ENCODE measurements around the gene TRABD2B.

Gene TRABD2B

DNA sequence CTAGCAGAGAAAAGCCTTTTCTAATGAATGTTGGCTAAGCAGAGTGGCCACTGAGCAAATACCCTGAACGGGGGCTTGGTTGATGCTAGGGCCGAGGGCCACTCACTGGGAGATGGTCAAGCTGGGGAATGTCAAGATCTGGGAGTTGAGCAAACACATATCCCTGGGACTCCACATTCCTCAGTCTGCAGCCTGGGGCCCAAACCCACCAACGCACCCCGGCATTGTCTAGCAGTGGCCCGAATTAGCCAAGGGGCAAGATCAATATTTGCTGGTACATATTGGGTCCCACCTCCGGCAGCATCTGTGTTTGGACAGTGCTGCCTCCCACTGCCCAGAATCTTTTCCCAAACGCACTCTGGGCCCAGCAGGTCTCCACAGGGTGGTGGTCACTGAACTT lies 144.1 kb downstream of the TRABD2B start:
- Histone ChIP-seq H3K4me3 (ENCODE audit: low read length) (no peak overlapping the region), H3K27ac (ENCODE audit: low read depth, low read length) (no peak overlapping the region)

DNA sequence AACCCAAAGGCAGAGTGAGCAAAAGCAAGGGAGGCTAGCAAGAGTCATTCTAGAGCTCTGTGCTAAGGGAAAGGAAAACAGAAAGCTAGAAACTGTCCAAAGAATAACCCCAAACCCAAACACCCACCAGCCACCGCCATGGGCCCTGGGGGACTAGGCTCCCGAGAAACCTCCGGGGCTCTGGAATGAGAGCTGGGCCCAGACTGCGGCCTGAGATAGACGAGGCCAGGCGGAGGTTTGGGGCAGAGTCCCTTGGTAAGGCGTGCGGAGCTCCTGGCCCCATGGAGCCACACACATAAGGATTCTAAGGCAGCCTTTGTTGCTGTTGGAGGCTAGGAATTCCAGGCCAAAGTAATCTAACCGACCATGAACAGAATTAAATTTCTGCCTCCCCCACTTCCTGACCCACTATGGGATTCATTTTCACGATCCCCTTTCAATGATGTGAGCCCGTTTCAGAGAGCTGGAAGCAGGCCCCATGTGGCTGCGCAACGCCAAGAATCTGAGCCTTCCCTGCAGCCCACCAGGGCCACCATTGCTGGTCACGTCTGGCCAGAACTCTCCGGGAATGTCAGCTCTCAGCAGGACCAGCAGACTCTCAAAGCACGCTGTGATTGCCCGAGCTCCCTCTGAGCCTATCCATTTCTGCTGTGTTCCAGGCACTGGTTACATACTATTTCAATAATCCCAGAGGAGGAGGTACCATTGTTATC lies 145.0 kb downstream of the TRABD2B start:
- no peak overlapping the region for H3K4me3 ChIP-seq (ENCODE audit: low read length)
- no peaks in the 10 kb centered on the region for H3K36me3 ChIP-seq (ENCODE audit: insufficient read depth, low read length)
- H3K9ac ChIP-seq (ENCODE audit: low read depth, low read length) = no peak overlapping the region
- no peaks in the 10 kb centered on the region for H3K27me3 ChIP-seq (ENCODE audit: insufficient read depth, low read length)
- H3K9me3 ChIP-seq (ENCODE audit: insufficient read depth, low read depth, low read length) = no peaks in the 10 kb centered on the region
- peaks cover 8% of the 10 kb centered on the region; the same call in 1 of the 2 replicates for H3K4me1 ChIP-seq (ENCODE audit: insufficient read depth, low read length)
- 93% methylated on average over 17 of the region's 17 CpGs for WGBS
- no peak overlapping the region for H3K27ac ChIP-seq (ENCODE audit: low read depth, low read length)

More for the DNA sequence above, 144.1 kb downstream of the TRABD2B start:
- no peaks in the 10 kb centered on the region for H3K36me3 ChIP-seq (ENCODE audit: insufficient read depth, low read length)
- H3K9ac ChIP-seq (ENCODE audit: low read depth, low read length) = no peak overlapping the region
- H3K4me1 ChIP-seq (ENCODE audit: insufficient read depth, low read length) = peaks cover 8% of the 10 kb centered on the region; the same call in 1 of the 2 replicates
- H3K27me3 ChIP-seq (ENCODE audit: insufficient read depth, low read length) = no peaks in the 10 kb centered on the region
- H3K9me3 ChIP-seq (ENCODE audit: insufficient read depth, low read depth, low read length) = no peaks in the 10 kb centered on the region
- WGBS = 90% methylated on average over 7 of the region's 7 CpGs

DNA sequence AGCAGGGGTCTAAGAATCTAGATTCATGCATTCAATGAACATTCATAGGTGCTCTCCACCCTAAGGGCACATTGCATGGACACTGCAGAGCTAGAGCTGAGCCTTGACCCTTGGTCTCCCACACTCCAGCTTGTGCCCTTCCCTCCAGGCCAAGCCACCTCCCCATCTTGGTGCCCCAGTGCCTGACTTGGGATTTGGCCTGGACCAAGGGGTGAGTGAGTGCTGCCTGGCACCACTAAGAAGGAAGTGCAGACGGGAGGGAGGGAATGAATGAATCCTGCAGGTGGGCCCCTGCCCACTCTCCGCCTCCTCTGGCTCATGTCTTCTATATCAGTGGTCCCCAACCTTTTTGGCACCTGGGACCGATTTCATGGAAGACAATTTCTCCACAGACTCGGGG lies 146.7 kb downstream of the TRABD2B start:
- H3K9me3 ChIP-seq (ENCODE audit: insufficient read depth, low read depth, low read length) = no peaks in the 10 kb centered on the region
- H3K27me3 ChIP-seq (ENCODE audit: insufficient read depth, low read length) = no peaks in the 10 kb centered on the region
- H3K4me1 ChIP-seq (ENCODE audit: insufficient read depth, low read length) = peaks cover 8% of the 10 kb centered on the region; the same call in 1 of the 2 replicates
- H3K9ac ChIP-seq (ENCODE audit: low read depth, low read length) = no peak overlapping the region
- no peak overlapping the region for H3K4me3 ChIP-seq (ENCODE audit: low read length)
- WGBS = 92% methylated on average over 4 of the region's 4 CpGs
- H3K36me3 ChIP-seq (ENCODE audit: insufficient read depth, low read length) = no peaks in the 10 kb centered on the region
- H3K27ac ChIP-seq (ENCODE audit: low read depth, low read length) = no peak overlapping the region

DNA sequence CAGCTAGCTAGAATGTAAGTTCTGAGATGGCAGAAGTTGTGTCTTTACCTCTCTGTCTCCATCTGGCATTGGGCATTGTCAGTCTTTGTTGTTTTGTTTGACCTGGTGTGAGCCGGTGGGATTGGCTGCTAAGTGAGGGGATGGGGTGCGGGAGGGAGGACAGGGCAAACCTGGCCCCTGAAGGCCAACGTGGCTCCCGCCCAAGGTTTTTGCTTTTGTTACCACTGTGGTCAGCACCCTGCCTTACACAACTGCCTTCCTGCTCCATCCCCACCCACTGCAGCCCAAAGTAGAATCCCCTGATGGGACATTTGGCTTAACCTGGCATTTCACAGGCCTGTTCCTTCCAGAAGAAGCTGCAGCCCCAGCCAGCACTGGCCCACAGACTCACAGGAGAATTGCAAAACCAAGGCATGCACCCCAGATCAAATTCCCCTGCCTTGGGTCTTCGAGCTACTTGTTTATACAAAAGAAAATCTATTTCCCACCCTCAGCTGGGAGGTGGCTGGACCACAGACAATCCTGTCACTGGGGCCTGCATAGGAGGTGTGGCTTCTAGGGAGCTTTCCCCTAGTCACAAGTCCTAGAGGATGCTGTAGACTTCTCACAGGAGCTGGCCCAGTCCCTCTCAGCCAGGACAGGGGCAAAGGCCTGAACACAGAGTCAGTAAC lies 147.5 kb downstream of the TRABD2B start:
- H3K36me3 ChIP-seq (ENCODE audit: insufficient read depth, low read length) = no peaks in the 10 kb centered on the region
- 84% methylated on average over 5 of the region's 5 CpGs for WGBS
- H3K9ac ChIP-seq (ENCODE audit: low read depth, low read length) = no peak overlapping the region
- no peaks in the 10 kb centered on the region for H3K27me3 ChIP-seq (ENCODE audit: insufficient read depth, low read length)
- no peak overlapping the region for H3K27ac ChIP-seq (ENCODE audit: low read depth, low read length)
- no peaks in the 10 kb centered on the region for H3K9me3 ChIP-seq (ENCODE audit: insufficient read depth, low read depth, low read length)
- H3K4me3 ChIP-seq (ENCODE audit: low read length) = no peak overlapping the region
- peaks cover 5% of the 10 kb centered on the region; the same call in 1 of the 2 replicates for H3K4me1 ChIP-seq (ENCODE audit: insufficient read depth, low read length)

DNA sequence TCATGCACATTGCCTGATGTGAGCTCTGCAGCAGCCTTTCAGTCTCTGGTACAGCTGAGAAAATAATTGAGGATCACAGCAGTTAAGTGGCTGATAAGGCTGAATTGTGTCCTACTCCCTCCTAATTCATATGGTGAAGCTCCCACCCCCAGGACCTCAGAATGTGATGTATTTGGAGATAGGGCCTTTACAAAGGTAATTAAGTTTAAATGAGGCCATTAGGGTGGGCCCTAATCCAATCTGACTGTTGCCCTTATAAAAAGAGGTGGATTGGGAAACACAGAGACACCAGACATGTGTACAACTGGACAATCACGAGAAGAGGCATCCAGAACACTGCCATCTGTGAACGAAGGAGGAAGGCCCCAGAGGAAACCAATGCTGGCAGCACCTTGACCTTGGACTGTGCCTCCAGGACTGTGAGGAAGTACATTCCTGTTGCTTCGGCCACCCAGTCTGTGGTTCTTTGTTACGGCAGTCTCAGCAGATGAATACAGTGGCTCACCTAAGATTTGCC lies 148.1 kb downstream of the TRABD2B start:
- no peaks in the 10 kb centered on the region for H3K36me3 ChIP-seq (ENCODE audit: insufficient read depth, low read length)
- H3K4me1 ChIP-seq (ENCODE audit: insufficient read depth, low read length) = no peaks in the 10 kb centered on the region
- H3K9ac ChIP-seq (ENCODE audit: low read depth, low read length) = no peak overlapping the region
- WGBS = 88% methylated on average over 4 of the region's 4 CpGs
- H3K4me3 ChIP-seq (ENCODE audit: low read length) = no peak overlapping the region
- H3K27ac ChIP-seq (ENCODE audit: low read depth, low read length) = no peak overlapping the region
- H3K27me3 ChIP-seq (ENCODE audit: insufficient read depth, low read length) = no peaks in the 10 kb centered on the region
- no peaks in the 10 kb centered on the region for H3K9me3 ChIP-seq (ENCODE audit: insufficient read depth, low read depth, low read length)

DNA sequence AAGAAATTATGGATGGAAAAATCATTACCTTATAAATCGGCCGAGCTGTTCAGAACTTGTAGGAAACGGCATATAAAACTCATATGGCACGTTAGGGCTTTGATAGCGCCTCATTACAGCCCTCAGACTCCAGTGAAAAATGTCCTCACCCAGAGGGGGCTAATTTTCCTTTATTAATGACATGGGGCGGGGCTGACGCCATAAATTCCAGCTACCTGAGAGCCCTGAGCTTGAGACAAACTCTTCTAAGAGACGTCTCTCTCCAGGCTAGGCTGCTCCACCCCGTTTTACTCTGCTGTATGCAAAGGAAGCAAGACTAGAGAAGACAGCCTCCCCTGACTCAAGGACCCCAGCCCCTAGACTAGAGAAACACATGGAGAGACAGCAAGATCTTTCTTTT lies 149.4 kb downstream of the TRABD2B start:
- H3K27ac ChIP-seq (ENCODE audit: low read depth, low read length) = no peak overlapping the region

DNA sequence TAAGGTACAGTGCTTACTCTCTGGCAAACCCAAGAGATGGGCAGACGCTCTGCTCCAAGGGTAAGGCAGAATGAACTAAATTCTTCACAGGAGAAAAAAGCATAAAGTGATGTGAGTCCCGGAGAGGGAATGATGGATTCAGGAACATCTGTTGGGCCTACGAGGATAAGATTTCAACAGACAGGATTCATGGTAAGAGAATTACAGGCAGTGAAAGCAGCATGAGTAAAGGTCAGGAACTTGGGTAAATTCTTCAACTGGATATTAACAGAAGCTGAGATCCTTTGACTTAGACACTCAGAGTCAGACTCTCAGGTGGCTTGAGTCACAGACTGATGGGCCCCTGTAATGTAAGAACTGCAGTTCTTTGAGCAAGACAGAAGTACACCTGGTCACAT lies 152.6 kb downstream of the TRABD2B start:
- H3K27me3 ChIP-seq (ENCODE audit: insufficient read depth, low read length) = no peaks in the 10 kb centered on the region
- 95% methylated on average over 3 of the region's 3 CpGs for WGBS

More for the DNA sequence above, 149.4 kb downstream of the TRABD2B start:
- no peaks in the 10 kb centered on the region for H3K9me3 ChIP-seq (ENCODE audit: insufficient read depth, low read depth, low read length)
- no peak overlapping the region for H3K9ac ChIP-seq (ENCODE audit: low read depth, low read length)
- no peaks in the 10 kb centered on the region for H3K27me3 ChIP-seq (ENCODE audit: insufficient read depth, low read length)
- no peaks in the 10 kb centered on the region for H3K36me3 ChIP-seq (ENCODE audit: insufficient read depth, low read length)
- no peak overlapping the region for H3K4me3 ChIP-seq (ENCODE audit: low read length)
- 92% methylated on average over 9 of the region's 9 CpGs for WGBS
- peaks cover 2% of the 10 kb centered on the region; the same call in 1 of the 2 replicates for H3K4me1 ChIP-seq (ENCODE audit: insufficient read depth, low read length)

DNA sequence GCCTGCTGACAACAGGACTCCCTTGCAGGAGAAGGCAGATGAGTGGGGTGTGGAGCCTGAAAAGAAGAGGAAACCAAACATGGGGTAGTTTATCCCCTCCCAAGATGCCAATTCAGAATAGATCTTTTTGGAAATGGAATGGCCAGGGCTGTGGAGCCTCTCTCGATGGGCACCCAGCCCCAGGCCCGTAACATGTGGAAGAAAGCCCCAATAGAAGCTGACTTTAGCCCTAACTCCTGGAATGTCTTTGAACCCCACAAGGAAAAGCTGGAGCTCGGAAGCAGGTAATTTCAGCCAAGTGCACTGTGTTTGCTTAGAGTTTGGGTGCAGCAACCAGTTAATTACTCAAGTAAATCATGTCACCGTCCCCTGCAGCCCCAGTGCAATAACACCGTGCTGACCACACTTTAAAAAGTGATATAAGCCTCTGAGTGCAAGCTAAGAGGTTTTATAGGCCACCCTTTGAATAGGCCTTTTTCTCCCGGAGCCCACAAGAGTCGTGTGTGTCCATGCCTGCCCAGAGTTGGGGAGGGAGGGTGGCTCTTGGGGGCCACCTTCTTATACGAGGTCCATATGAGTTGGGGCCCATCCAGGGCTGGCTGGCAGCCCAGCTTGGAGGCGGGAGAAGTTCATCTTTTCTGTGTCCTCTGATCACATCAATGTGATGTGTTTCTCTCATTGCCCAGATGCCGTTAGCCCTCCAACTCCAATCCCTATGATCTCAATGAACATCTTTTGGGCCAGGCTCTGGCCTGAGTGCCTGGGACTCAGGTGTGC lies 153.2 kb downstream of the TRABD2B start:
- Histone ChIP-seq H3K9me3 (ENCODE audit: insufficient read depth, low read depth, low read length) (no peaks in the 10 kb centered on the region), H3K36me3 (ENCODE audit: insufficient read depth, low read length) (no peaks in the 10 kb centered on the region), H3K4me3 (ENCODE audit: low read length) (no peak overlapping the region), H3K9ac (ENCODE audit: low read depth, low read length) (no peak overlapping the region), H3K27me3 (ENCODE audit: insufficient read depth, low read length) (no peaks in the 10 kb centered on the region), H3K27ac (ENCODE audit: low read depth, low read length) (no peak overlapping the region), H3K4me1 (ENCODE audit: insufficient read depth, low read length) (peaks cover 16% of the 10 kb centered on the region)
- WGBS = 94% methylated on average over 10 of the region's 10 CpGs

More for the DNA sequence above, 152.6 kb downstream of the TRABD2B start:
- H3K4me3 ChIP-seq (ENCODE audit: low read length) = no peak overlapping the region
- H3K27ac ChIP-seq (ENCODE audit: low read depth, low read length) = no peak overlapping the region
- no peak overlapping the region for H3K9ac ChIP-seq (ENCODE audit: low read depth, low read length)
- H3K4me1 ChIP-seq (ENCODE audit: insufficient read depth, low read length) = peaks cover 16% of the 10 kb centered on the region
- no peaks in the 10 kb centered on the region for H3K9me3 ChIP-seq (ENCODE audit: insufficient read depth, low read depth, low read length)
- H3K36me3 ChIP-seq (ENCODE audit: insufficient read depth, low read length) = no peaks in the 10 kb centered on the region

DNA sequence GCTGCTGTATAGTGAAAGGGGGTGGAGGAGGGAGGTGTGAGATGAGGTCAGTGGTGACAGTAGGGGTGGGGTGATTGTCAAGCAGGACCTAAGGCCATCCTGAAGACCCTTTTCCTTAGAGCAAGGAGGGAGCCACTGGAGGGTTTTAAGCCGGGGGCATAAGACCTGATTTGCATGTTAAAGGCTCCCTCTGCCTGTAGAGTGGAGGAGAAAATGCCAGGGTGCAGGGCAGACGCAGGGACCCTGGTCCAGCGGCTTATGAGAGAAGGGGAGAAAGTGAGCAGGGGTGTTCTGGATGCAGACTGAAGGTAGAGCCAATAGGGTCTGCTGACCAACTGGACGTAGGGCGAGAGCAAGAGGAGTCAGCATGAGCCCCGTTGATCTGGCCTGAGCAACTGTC lies 154.1 kb downstream of the TRABD2B start:
- Histone ChIP-seq H3K9me3 (ENCODE audit: insufficient read depth, low read depth, low read length) (no peaks in the 10 kb centered on the region), H3K27me3 (ENCODE audit: insufficient read depth, low read length) (no peaks in the 10 kb centered on the region), H3K27ac (ENCODE audit: low read depth, low read length) (no peak overlapping the region), H3K4me3 (ENCODE audit: low read length) (no peak overlapping the region), H3K4me1 (ENCODE audit: insufficient read depth, low read length) (peaks cover 16% of the 10 kb centered on the region), H3K36me3 (ENCODE audit: insufficient read depth, low read length) (no peaks in the 10 kb centered on the region), H3K9ac (ENCODE audit: low read depth, low read length) (no peak overlapping the region)
- WGBS = 49% methylated on average over 6 of the region's 6 CpGs

DNA sequence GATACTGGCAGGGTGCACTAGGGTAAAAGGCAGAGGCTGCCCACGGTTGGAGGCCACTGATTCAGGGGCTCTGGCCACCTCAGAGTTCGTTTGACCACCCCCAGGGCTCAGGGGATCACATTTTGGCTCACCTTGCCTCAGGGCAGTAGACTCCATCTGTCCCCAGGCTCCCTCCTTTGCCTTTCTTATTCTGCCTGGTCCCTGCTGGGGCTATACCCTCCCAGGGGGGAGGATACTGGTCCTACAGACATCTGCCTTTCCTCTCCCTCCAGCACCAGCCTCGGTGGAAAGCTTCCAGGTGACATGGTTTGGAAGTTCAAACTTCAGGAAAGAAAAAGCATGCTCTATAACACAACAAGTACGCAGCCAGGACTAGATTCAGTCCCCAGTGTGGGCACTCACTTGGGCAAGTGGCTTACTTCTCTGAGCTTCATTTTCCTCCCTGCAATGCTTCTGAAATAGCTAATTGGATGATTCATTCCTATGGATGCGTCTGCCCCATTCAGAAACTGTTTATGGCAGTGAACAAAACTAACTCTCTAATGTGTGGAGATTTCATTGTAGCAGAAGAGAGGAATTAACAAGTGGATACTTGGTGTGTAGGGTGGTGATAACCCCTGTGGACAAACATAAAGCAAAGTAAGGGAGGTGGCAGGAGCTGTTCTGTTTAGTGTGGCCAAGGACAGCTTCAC lies 154.8 kb downstream of the TRABD2B start:
- Histone ChIP-seq H3K27me3 (ENCODE audit: insufficient read depth, low read length) (no peaks in the 10 kb centered on the region), H3K36me3 (ENCODE audit: insufficient read depth, low read length) (no peaks in the 10 kb centered on the region), H3K9me3 (ENCODE audit: insufficient read depth, low read depth, low read length) (no peaks in the 10 kb centered on the region), H3K4me1 (ENCODE audit: insufficient read depth, low read length) (peaks cover 16% of the 10 kb centered on the region), H3K27ac (ENCODE audit: low read depth, low read length) (no peak overlapping the region), H3K9ac (ENCODE audit: low read depth, low read length) (no peak overlapping the region), H3K4me3 (ENCODE audit: low read length) (no peak overlapping the region)
- WGBS = 48% methylated on average over 5 of the region's 5 CpGs

All from HUES64 (cell line).